ENCODE data around the gene ACSBG1. TPM values are rescaled to one million over a fixed set of nuclear protein-coding genes. Genes with fewer than 3 reads are reported as not detected.

The ACSBG1 gene
- polyA plus RNA-seq, 1 donor from 2014 or later = 0.32 TPM

DNA sequence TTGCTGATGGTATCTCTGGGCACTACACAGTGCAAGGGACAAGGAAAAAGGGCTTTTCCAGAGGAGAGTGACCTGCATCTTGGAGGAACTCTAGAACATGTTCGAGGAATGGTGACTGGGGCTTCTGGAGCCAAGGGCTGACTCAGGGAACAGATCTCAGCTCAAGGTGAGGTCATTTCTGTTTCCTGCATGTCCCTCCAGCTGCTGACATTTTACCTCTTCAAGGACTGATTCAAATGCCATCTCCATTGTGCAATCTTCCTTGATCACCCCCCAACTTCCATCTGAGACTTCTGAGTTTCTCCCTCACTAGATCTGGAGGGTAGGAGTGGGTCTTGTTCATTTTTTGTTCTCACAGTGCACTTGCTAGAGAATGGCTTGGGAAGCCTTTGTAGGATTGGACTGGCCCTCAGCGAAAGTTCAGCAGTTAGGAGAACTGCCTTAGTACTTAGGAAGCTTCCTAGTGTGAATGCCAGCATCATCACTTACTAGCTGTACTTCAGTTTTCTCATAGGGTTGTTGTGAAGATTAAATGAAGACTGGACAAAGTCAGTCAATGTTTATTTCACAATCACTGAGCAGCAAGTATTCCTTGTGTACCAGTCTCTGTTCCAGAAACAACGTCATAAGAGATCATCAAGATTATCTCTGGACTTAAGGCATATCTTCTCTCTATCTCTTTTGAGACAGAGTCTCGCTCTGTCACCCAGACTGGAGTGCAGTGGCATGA lies 87.8 kb downstream of the ACSBG1 start:
- no peak overlapping the region for H3K4me3 ChIP-seq (ENCODE audit: low read length)
- H3K36me3 ChIP-seq (ENCODE audit: insufficient read depth, low read length) = no peaks in the 10 kb centered on the region
- H4K20me1 ChIP-seq (ENCODE audit: insufficient read depth) = no peaks in the 10 kb centered on the region
- no peak for TF ChIP-seq EZH2 (IDR thresholded peaks at IDR 0.05; ENCODE audit: borderline replicate concordance, insufficient read depth, low read length, poor library complexity, severe bottlenecking)
- TF ChIP-seq TAF1 (IDR thresholded peaks at IDR 0.05; ENCODE audit: low read depth) = no peak
- no peak for TF ChIP-seq SMC3 (conservative IDR thresholded peaks at IDR 0.05; ENCODE audit: poor library complexity)
- no peak for TF ChIP-seq EP300 (conservative IDR thresholded peaks at IDR 0.05; ENCODE audit: poor library complexity, severe bottlenecking)
- TF ChIP-seq RAD21 (conservative IDR thresholded peaks at IDR 0.05) = no peak
- TF ChIP-seq, protein P1, sequence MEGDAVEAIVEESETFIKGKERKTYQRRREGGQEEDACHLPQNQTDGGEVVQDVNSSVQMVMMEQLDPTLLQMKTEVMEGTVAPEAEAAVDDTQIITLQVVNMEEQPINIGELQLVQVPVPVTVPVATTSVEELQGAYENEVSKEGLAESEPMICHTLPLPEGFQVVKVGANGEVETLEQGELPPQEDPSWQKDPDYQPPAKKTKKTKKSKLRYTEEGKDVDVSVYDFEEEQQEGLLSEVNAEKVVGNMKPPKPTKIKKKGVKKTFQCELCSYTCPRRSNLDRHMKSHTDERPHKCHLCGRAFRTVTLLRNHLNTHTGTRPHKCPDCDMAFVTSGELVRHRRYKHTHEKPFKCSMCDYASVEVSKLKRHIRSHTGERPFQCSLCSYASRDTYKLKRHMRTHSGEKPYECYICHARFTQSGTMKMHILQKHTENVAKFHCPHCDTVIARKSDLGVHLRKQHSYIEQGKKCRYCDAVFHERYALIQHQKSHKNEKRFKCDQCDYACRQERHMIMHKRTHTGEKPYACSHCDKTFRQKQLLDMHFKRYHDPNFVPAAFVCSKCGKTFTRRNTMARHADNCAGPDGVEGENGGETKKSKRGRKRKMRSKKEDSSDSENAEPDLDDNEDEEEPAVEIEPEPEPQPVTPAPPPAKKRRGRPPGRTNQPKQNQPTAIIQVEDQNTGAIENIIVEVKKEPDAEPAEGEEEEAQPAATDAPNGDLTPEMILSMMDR (IDR thresholded peaks at IDR 0.05; ENCODE audit: poor library complexity, severe bottlenecking) = no peak
- TF ChIP-seq MXI1 (conservative IDR thresholded peaks at IDR 0.05; ENCODE audit: poor library complexity, severe bottlenecking) = no peak
- TF ChIP-seq POLR2AphosphoS5 (IDR thresholded peaks at IDR 0.05) = no peak
- no peak for TF ChIP-seq REST (IDR thresholded peaks at IDR 0.05; ENCODE audit: borderline replicate concordance)
- no peak overlapping the region for H2AFZ ChIP-seq (ENCODE audit: low read depth, low read length)
- no peaks in the 10 kb centered on the region for H3K9me3 ChIP-seq (ENCODE audit: low read length)
- H3F3A ChIP-seq (ENCODE audit: insufficient read depth, low read length, poor library complexity, severe bottlenecking) = no peaks in the 10 kb centered on the region
- H3K4me2 ChIP-seq (ENCODE audit: low read length) = no peak overlapping the region
- no peak overlapping the region for H3K9ac ChIP-seq (ENCODE audit: low read length)
- H3K27ac ChIP-seq (ENCODE audit: low read length) = no peak overlapping the region
- H3K27me3 ChIP-seq (ENCODE audit: insufficient read depth, low read depth, low read length) = no peaks in the 10 kb centered on the region
- H3K79me2 ChIP-seq (replicated peaks; ENCODE audit: insufficient read depth, low read length) = peaks cover 6% of the 10 kb centered on the region
- H3K9me2 ChIP-seq (ENCODE audit: insufficient read depth, low read length) = no peaks in the 10 kb centered on the region

DNA sequence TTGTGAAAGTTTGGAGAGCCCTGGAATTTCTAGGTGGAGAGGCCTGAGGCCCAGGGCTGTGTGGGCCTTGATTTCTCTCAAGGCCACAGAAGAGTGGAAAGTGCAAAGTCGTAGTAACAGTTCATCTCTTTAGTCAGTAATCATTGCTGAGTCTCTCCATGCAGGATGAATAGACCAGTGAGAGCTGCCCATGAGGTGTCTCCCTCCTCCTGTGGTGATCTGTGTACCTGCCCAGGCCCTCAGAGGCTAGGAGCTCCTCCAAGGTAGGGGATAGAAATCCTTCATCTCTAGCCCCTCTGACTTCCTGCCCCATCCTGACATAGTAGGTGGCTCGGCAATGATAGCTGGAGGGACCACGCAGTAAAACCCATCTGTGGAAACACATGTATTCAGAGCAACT lies 92.0 kb downstream of the ACSBG1 start:
- H3F3A ChIP-seq (ENCODE audit: insufficient read depth, low read length, poor library complexity, severe bottlenecking) = no peaks in the 10 kb centered on the region
- no peaks in the 10 kb centered on the region for H3K79me2 ChIP-seq (replicated peaks; ENCODE audit: insufficient read depth, low read length)
- no peaks in the 10 kb centered on the region for H3K27me3 ChIP-seq (ENCODE audit: insufficient read depth, low read depth, low read length)
- H3K27ac ChIP-seq (ENCODE audit: low read length) = no peak overlapping the region
- no peaks in the 10 kb centered on the region for H3K9me2 ChIP-seq (ENCODE audit: insufficient read depth, low read length)
- H3K4me3 ChIP-seq (ENCODE audit: low read length) = no peak overlapping the region
- no peak overlapping the region for H2AFZ ChIP-seq (ENCODE audit: low read depth, low read length)
- H3K4me2 ChIP-seq (ENCODE audit: low read length) = no peak overlapping the region
- no peaks in the 10 kb centered on the region for H4K20me1 ChIP-seq (ENCODE audit: insufficient read depth)
- no peaks in the 10 kb centered on the region for H3K9me3 ChIP-seq (ENCODE audit: low read length)
- TF ChIP-seq SMC3 (conservative IDR thresholded peaks at IDR 0.05; ENCODE audit: poor library complexity) (no peak), MXI1 (conservative IDR thresholded peaks at IDR 0.05; ENCODE audit: poor library complexity, severe bottlenecking) (no peak), REST (IDR thresholded peaks at IDR 0.05; ENCODE audit: borderline replicate concordance) (no peak), TAF1 (IDR thresholded peaks at IDR 0.05; ENCODE audit: low read depth) (no peak), RAD21 (conservative IDR thresholded peaks at IDR 0.05) (no peak)
- H3K36me3 ChIP-seq (ENCODE audit: insufficient read depth, low read length) = no peaks in the 10 kb centered on the region
- H3K9ac ChIP-seq (ENCODE audit: low read length) = no peak overlapping the region
